Neural crest cell (in vitro differentiated cells): ENCODE data around the gene VDAC2. TPM values are rescaled to one million over a fixed set of nuclear protein-coding genes. Genes with fewer than 3 reads are reported as not detected.
A peak's percentile ranks its signal among the peaks of the same experiment; 100 is the strongest.

Experiments
- DNase-seq: peaks from one replicate; pipeline ENCODE4 v3.0.0; 2021; ENCODE audit warnings: low read depth, mixed read lengths, low spot score
- H3K27ac Mint-ChIP-seq: one replicate; pipeline ENCODE4 v1.8.0; 2021; ENCODE audit warnings: mild to moderate bottlenecking, mixed read lengths; ENCODE audit not compliant: unreplicated experiment
- H3K27me3 Mint-ChIP-seq: 2 replicates; pipeline ENCODE4 v1.8.0; 2021; ENCODE audit warnings: low read depth, mild to moderate bottlenecking, mixed read lengths
- H3K36me3 Mint-ChIP-seq: 2 replicates; pipeline ENCODE4 v1.8.0; 2021; ENCODE audit warnings: low read depth, mild to moderate bottlenecking, mixed read lengths
- H3K4me1 Mint-ChIP-seq: 2 replicates; pipeline ENCODE4 v1.8.0; 2021; ENCODE audit warnings: mixed read lengths
- H3K4me3 Mint-ChIP-seq: one replicate; pipeline ENCODE4 v1.8.0; 2021; ENCODE audit warnings: mild to moderate bottlenecking, mixed read lengths
- H3K9me3 Mint-ChIP-seq: 2 replicates; pipeline ENCODE4 v1.8.0; 2021; ENCODE audit warnings: mixed read lengths
- total RNA-seq: library from RNA; stranded (reverse); gene quantifications from 2 replicates; pipeline ENCODE4 v1.2.1, GENCODE V29; 2021
- TF ChIP-seq, protein P1 (sequence below): fragments of 200-600 bp; sonication (generic); conservative IDR thresholded peaks from 2 replicates; pipeline ENCODE4 v1.5.0; 2021; ENCODE audit warnings: antibody characterized with exemption, mild to moderate bottlenecking

The VDAC2 gene
- total RNA-seq, 1 donor from 2014 or later: 202 TPM

DNA sequence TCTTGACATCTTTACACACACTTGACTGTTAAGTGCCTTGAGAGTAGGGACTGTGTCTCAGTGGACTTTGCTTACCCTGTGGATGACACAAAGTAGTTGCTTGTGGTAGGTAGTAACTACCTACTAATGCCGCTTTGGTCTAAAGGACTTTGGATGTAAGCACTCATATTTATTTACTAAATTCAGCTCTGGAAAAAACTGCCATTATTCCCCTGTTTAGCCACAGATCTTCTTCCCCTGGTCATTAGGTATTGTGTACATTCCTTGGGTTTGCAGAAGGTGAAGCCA, 2.8 kb upstream of the VDAC2 start:
- Mint-ChIP-seq H3K4me1 (peaks cover 20% of the 10 kb centered on the region), H3K9me3 (no peaks in the 10 kb centered on the region), H3K27me3 (no peaks in the 10 kb centered on the region), H3K27ac (no peak overlapping the region), H3K36me3 (no peaks in the 10 kb centered on the region), H3K4me3 (peak overlapping the region; percentile 9)
- TF ChIP-seq, protein P1, sequence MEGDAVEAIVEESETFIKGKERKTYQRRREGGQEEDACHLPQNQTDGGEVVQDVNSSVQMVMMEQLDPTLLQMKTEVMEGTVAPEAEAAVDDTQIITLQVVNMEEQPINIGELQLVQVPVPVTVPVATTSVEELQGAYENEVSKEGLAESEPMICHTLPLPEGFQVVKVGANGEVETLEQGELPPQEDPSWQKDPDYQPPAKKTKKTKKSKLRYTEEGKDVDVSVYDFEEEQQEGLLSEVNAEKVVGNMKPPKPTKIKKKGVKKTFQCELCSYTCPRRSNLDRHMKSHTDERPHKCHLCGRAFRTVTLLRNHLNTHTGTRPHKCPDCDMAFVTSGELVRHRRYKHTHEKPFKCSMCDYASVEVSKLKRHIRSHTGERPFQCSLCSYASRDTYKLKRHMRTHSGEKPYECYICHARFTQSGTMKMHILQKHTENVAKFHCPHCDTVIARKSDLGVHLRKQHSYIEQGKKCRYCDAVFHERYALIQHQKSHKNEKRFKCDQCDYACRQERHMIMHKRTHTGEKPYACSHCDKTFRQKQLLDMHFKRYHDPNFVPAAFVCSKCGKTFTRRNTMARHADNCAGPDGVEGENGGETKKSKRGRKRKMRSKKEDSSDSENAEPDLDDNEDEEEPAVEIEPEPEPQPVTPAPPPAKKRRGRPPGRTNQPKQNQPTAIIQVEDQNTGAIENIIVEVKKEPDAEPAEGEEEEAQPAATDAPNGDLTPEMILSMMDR: no peak
- no peak for DNase-seq

DNA sequence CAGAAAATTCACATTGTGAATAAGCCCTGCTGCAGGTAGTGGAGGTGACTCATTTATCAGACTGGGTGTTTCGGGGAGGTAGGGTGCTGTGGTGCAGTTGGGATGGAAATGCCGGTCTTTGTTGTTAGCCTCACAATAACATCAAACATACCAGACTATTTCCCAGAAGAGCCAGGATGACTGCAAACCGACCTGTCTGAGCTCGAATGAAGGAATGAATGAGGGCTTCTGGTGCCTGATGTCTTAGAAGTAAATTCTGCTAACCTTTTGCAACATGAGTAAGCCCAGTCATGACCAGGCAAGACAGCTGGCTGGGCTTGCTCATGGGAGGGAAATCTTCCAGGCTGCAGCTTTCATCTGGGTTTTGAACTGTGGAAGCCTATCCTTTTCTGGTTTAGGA, 2.4 kb upstream of the VDAC2 start:
- H3K9me3 Mint-ChIP-seq: no peaks in the 10 kb centered on the region
- H3K4me1 Mint-ChIP-seq: peaks cover 21% of the 10 kb centered on the region
- no peak overlapping the region for H3K27ac Mint-ChIP-seq
- H3K4me3 Mint-ChIP-seq: peak overlapping the region; percentile 84
- DNase-seq: no peak
- H3K27me3 Mint-ChIP-seq: no peaks in the 10 kb centered on the region
- no peaks in the 10 kb centered on the region for H3K36me3 Mint-ChIP-seq
- TF ChIP-seq, protein P1: no peak

DNA sequence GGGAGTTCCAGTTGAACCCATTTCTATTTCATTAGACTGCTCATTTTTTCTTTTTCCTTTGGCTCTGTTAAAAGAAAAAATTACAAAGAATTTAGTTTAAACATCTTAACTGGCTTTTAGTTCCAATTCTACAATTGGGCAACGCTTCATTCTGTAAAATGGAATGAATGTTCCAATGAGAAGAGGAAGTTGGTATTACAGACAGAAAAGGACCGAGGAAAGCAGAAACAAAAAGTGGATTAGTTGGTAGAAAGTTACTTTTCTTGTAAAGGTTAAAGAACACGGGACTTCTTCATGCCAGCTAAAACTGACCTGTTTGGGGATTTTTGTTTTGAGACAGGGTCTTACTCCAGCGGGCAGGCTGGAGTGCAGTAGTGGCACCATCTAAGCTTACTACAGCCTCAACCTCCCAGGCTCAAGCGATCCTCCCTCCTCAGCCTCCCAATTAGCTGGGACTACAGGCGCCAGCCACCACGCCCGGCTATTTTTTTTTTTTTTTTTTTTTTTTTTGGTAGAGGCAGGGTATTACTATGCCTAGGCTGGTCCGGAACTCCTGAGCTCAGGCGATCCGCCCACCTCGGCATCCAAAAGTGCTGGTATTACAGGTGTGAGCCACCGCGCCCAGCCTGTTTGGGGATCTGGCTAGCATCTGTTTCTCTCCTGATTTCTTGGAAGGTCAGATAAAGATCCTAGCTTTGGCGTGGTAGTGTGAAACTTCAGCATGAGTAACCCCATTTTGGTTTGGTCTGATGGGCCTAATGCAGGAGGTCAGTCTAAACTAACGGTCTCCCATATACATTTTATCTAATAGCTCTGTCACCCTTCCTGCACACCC, 1.3 kb upstream of the VDAC2 start:
- Mint-ChIP-seq H3K9me3 (no peaks in the 10 kb centered on the region), H3K36me3 (peaks cover 4% of the 10 kb centered on the region), H3K27me3 (no peaks in the 10 kb centered on the region)

DNA sequence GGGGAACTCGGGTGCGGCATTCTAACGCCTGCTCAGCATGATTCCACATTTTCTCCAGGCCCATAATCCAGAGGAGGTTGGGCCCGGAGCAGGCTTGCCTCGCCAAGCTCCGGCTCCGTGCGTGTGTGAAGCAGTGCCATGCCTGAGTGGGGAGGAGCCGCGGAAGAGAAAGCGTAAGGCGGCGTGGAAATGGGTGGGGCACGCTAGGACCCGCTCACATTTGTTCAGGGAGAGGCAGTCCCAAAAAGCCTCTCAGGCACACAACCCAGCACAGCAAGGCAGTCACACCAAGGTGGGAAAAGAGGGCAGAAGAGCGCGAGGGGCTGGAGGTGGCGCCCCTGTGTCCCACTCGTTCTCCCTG, 695 bp upstream of the VDAC2 start:
- peak overlapping the region; percentile 97 for H3K4me3 Mint-ChIP-seq
- no peaks in the 10 kb centered on the region for H3K27me3 Mint-ChIP-seq
- no peak for DNase-seq
- TF ChIP-seq, protein P1: no peak
- peaks cover 21% of the 10 kb centered on the region for H3K4me1 Mint-ChIP-seq
- no peaks in the 10 kb centered on the region for H3K9me3 Mint-ChIP-seq
- peaks cover 4% of the 10 kb centered on the region for H3K36me3 Mint-ChIP-seq
- H3K27ac Mint-ChIP-seq: peak overlapping the region; percentile 99

More for the DNA sequence above, 1.3 kb upstream of the VDAC2 start:
- DNase-seq: no peak
- TF ChIP-seq, protein P1: no peak
- Mint-ChIP-seq H3K27ac (no peak overlapping the region), H3K4me1 (peaks cover 21% of the 10 kb centered on the region), H3K4me3 (peak overlapping the region; percentile 97)

DNA sequence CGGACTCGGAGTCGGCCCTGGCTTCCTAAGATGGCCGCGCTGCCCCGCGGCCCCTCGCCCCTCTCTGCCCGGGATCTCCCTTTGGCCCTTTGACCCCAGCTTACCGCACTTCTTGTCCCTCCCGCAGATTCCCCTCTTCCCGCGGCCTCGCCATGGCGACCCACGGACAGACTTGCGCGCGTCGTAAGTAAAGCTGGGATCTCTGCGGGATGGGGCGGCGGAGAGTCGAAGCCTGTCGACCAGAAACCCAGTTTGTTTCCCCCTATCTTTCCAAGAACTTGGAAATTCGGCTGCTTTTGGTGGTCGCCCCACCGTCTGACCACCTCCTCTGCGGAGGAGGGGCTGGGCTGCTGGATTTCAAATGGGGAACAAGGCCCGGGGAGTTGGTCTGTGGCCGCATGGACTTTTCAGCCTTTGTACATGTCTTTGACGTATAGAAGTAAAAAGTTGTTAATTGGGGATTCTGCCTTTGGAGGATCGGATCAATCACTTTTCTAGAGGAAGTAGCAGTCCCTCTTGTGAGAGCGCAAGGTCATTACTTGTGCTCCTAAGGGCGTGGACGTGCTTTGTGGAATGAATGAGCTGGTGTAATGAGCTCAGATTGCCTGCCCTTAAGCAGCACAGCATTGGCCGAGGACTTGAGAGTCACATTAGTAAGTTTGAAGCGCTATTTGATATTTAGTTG, 553 bp downstream of the VDAC2 start:
- no peak for DNase-seq
- TF ChIP-seq, protein P1: no peak
- no peaks in the 10 kb centered on the region for H3K9me3 Mint-ChIP-seq
- peak overlapping the region; percentile 93 for H3K27ac Mint-ChIP-seq
- H3K4me3 Mint-ChIP-seq: peak overlapping the region; percentile 91
- H3K4me1 Mint-ChIP-seq: peaks cover 21% of the 10 kb centered on the region
- no peaks in the 10 kb centered on the region for H3K27me3 Mint-ChIP-seq
- peaks cover 7% of the 10 kb centered on the region for H3K36me3 Mint-ChIP-seq
